K562 (cell line): Measurements from ENCODE around the gene BCL2L1. TPM values are rescaled to one million over a fixed set of nuclear protein-coding genes. Genes with fewer than 3 reads are reported as not detected.

Source experiments
- ATAC-seq: fragments of 200-7000 bp; cut with Tn5 transposase; 3 replicates; pipeline ENCODE4 v1.9.1; 2020; ENCODE audit warnings: moderate library complexity
- BruUV-seq: library from RNA; stranded (reverse); fragments of 400-500 nt; replicated peaks from 2 replicates; lab custom pipeline; 2021; lab: Mats Ljungman, UMichigan
- CTCF ChIA-PET: fragments of 300-600 bp; formaldehyde crosslinking; extraction: SDS; loops from one replicate; lab custom pipeline; 2021; ENCODE audit warnings: low intra/inter-chr PET ratio; lab: Yijun Ruan, JAX
- POLR2A ChIA-PET: fragments of 300-600, 350-650 bp; sonication (Branson Sonifier 250); formaldehyde crosslinking; extraction: SDS; loops from one replicate; lab custom pipeline; 2021; ENCODE audit warnings: antibody characterized with exemption, inconsistent platforms; lab: Yijun Ruan, JAX
- DNase-seq, 4 experiments: peaks; one replicate each; pipeline versions ENCODE4 v3.0.0 to v3.0.0-alpha.2; 2011 to 2018; ENCODE audit warnings: low spot score in 3 of 4, mixed read lengths in 3 of 4; ENCODE audit errors: extremely low read depth in 1 of 4
- FAIRE-seq: peaks from 2 replicates; lab custom pipeline; 2011; peaks lifted over from hg19 to GRCh38; lab: Jason Lieb, UNC
- H2AFZ ChIP-seq: 2 replicates; pipeline ENCODE4 v1.6.0; 2011; ENCODE audit warnings: low read depth, low read length, control low read depth, inconsistent platforms
- H3K27ac ChIP-seq: fragments of 200-600 bp; 3 replicates; pipeline ENCODE4 v1.8.0; 2011; ENCODE audit warnings: low read depth, mild to moderate bottlenecking, control low read depth, inconsistent platforms, low read length, moderate library complexity, mixed read lengths; ENCODE audit errors: extremely low read depth
- H3K27me3 ChIP-seq, 2 experiments: fragments of 300-600 bp in 1 of 2; 2 replicates in 1 of 2; 3 replicates in 1 of 2; pipeline versions ENCODE4 v1.6.0 to v1.8.0; 2011; ENCODE audit warnings: inconsistent platforms in 2 of 2, low read length in 2 of 2, mild to moderate bottlenecking in 1 of 2, mixed read lengths in 1 of 2, moderate library complexity in 1 of 2; ENCODE audit not compliant: control insufficient read depth in 2 of 2, insufficient read depth in 2 of 2
- H3K36me3 ChIP-seq: fragments of 300-600 bp; 3 replicates; pipeline ENCODE4 v1.8.0; 2011; ENCODE audit warnings: mild to moderate bottlenecking, low read length, inconsistent platforms; ENCODE audit not compliant: control insufficient read depth, insufficient read depth
- H3K4me1 ChIP-seq, 2 experiments: fragments of 200-600 bp in 1 of 2; replicated peaks in 1 of 2; 2 replicates in 1 of 2; 3 replicates in 1 of 2; pipeline versions ENCODE4 v1.5.1 to v1.8.0; 2011; ENCODE audit warnings: inconsistent platforms in 2 of 2, low read length in 2 of 2, mild to moderate bottlenecking in 1 of 2, mixed read lengths in 1 of 2, moderate library complexity in 1 of 2; ENCODE audit not compliant: control insufficient read depth in 2 of 2, insufficient read depth in 2 of 2
- H3K4me2 ChIP-seq: 2 replicates; pipeline ENCODE4 v1.6.1; 2011; ENCODE audit warnings: low read length, control low read depth, inconsistent platforms, mixed read lengths; ENCODE audit not compliant: insufficient read depth
- H3K4me3 ChIP-seq: fragments of 200-600 bp; sonication (generic), shearing (Covaris generic); 2 replicates; pipeline ENCODE4 v1.5.1; 2016; ENCODE audit warnings: control low read depth, inconsistent platforms
- H3K79me2 ChIP-seq: fragments of 200-600 bp; 3 replicates; pipeline ENCODE4 v1.8.0; 2011; ENCODE audit warnings: low read length, inconsistent platforms; ENCODE audit not compliant: control insufficient read depth, insufficient read depth
- H3K9ac ChIP-seq, 2 experiments: 2 replicates each; pipeline versions ENCODE4 v1.6.0 to v1.6.1; 2011; ENCODE audit warnings: low read depth in 2 of 2, low read length in 2 of 2, control low read depth in 1 of 2, inconsistent platforms in 1 of 2, mild to moderate bottlenecking in 1 of 2, mixed read lengths in 1 of 2; ENCODE audit not compliant: insufficient read depth in 1 of 2
- H3K9me1 ChIP-seq: one replicate; pipeline ENCODE4 v1.6.0; 2011; ENCODE audit warnings: inconsistent platforms, mild to moderate bottlenecking, low read length, moderate library complexity; ENCODE audit not compliant: control insufficient read depth, insufficient read depth
- H3K9me3 ChIP-seq: replicated peaks from 2 replicates; pipeline ENCODE4 v1.5.1; 2011; ENCODE audit warnings: low read depth, low read length, inconsistent platforms; ENCODE audit not compliant: control insufficient read depth, insufficient read depth
- H4K20me1 ChIP-seq: replicated peaks from 2 replicates; pipeline ENCODE4 v1.6.1; 2011; ENCODE audit warnings: low read length, inconsistent platforms, mixed read lengths; ENCODE audit not compliant: control insufficient read depth, insufficient read depth
- CREM ChIP-seq: IDR thresholded peaks from 2 replicates; pipeline ENCODE4 v1.6.1; 2014; ENCODE audit warnings: antibody characterized with exemption, low read depth
- HIVEP1 ChIP-seq: fragments of 250-450 bp; sonication (Bioruptor Pico); IDR thresholded peaks from 2 replicates; pipeline ENCODE4 v1.4.0; 2020; ENCODE audit warnings: mild to moderate bottlenecking
- JUNB ChIP-seq: fragments of 450-650 bp; formaldehyde crosslinking; conservative IDR thresholded peaks from 2 replicates; pipeline ENCODE4 v1.4.0; 2020; ENCODE audit warnings: mild to moderate bottlenecking
- MAFF ChIP-seq: IDR thresholded peaks from 2 replicates; pipeline ENCODE4 v1.6.1; 2012; ENCODE audit warnings: low read length, improper control_type of control experiment
- MTA1 ChIP-seq: fragments of 450-650 bp; IDR thresholded peaks from 2 replicates; pipeline ENCODE4 v1.6.1; 2017; ENCODE audit warnings: borderline replicate concordance
- RCOR1 ChIP-seq, 2 experiments: IDR thresholded peaks; 2 replicates each; pipeline ENCODE4 v1.6.1; 2012; ENCODE audit warnings: low read depth in 2 of 2, low read length in 2 of 2, borderline replicate concordance in 1 of 2, improper control_type of control experiment in 1 of 2
- WGBS: fragments of 100-300 bp; shearing (Covaris generic); methylation state at CpG from one replicate; pipeline ENCODE4 v1.1.6; 2016; ENCODE audit warnings: low coverage, mixed read lengths; ENCODE audit not compliant: insufficient coverage; ENCODE audit errors: missing lambda C conversion rate; 5-methylcytosine and 5-hydroxymethylcytosine counted together
- in situ Hi-C: fragments of 300-500 bp; cut with MboI; formaldehyde crosslinking; loops from 4 replicates; pipeline ENCODE4 v1.15.0; 2018; ENCODE audit warnings: inconsistent platforms, mixed read lengths
- intact Hi-C: fragments of 100-400 bp; cut with micrococcal nuclease; formaldehyde crosslinking; loops from 2 replicates; pipeline ENCODE4 v1.14.2; 2022
- polyA plus RNA-seq, 8 experiments: library from polyadenylated mRNA; depleted of rRNA in 4 of 8; stranded (reverse) in 5 of 8; unstranded in 3 of 8; fragments of >200 nt; fragmentation: Nextera tagmentation in 2 of 8; fragmentation: Illumina TruSeq in 1 of 8; extraction: Ambion mirVana in 2 of 8; extraction: Trizol in 1 of 8; gene quantifications; 2 replicates each; pipeline versions ENCODE4 v1.2.1 to v1.2.3, GENCODE V29; 2011 to 2014; ENCODE audit warnings: inconsistent platforms in 1 of 8, missing spikeins in 1 of 8
- total RNA-seq, 7 experiments: library from RNA; depleted of rRNA in 6 of 7; stranded (reverse); fragments of >200 nt in 6 of 7; fragmentation: Illumina TruSeq in 2 of 7; extraction: Trizol in 2 of 7; gene quantifications; 2 replicates each; pipeline versions ENCODE4 v1.2.1 to v1.2.3, GENCODE V29; 2011 to 2021; ENCODE audit warnings: low replicate concordance in 1 of 7
- TF ChIP-seq, protein P1 (sequence below): fragments of 250-450 bp; sonication (Bioruptor Pico); IDR thresholded peaks from 2 replicates; pipeline ENCODE4 v1.8.0; 2022; ENCODE audit warnings: inconsistent platforms
- TF ChIP-seq, protein P2 (sequence below): fragments of 200-600 bp; sonication (generic); IDR thresholded peaks from one replicate; pipeline ENCODE4 v1.6.1; 2012; ENCODE audit warnings: mild to moderate bottlenecking, low read depth, low read length, inconsistent platforms

BCL2L1 gene
- total and polyA plus RNA-seq, 9 of the 15 experiments (the other 6 are each of a cell fraction or from before 2014, with no cell fraction given), result 3.3 to 182 (median 120) TPM

DNA sequence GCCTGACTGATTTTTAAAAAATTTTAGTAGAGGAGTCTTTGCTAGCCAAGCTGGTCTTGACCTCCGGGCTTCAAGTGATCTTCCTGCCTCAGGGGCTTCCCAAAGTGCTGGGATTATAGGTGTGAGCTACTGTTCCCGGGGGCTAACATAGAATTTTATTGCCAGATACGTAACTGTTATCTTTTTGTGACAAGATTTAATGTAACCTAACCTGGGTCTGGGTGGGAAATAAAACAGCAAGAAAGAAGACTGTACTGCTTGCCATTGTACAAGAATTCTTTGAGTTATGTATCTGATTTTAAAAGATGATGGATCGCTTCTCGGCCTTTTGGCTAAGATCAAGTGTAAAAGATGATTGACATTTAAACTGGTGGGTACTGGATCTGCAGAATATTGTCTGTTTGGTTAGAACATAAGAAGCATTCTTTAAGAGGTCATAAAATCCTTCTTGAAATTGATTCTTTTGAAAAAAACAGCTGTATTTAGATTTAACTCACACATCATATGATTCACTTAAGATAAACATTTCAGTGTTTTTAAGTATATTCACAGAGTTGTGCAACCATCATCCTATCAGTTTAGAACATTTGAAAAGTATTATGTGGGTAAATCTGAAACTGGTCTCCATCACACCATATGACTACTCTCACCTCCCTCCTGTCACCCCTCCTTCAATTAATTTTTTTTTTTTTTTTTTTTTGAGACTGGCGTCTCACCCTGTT, 38.0 kb upstream of the BCL2L1 start:
- H3K4me1 ChIP-seq, result no peaks in the 10 kb centered on the region
- DNase-seq (no peak), FAIRE-seq (no peak), ATAC-seq (no peak)
- H4K20me1 ChIP-seq, result 0 out of 2 replicates have a peak, but pooled peaks cover 6% of the 10 kb centered on the region
- H2AFZ ChIP-seq, result no peak overlapping the region
- H3K9ac ChIP-seq, result no peak overlapping the region
- BruUV-seq, result no TSS peak
- H3K27me3 ChIP-seq, result no peaks in the 10 kb centered on the region
- CTCF ChIA-PET, result no interaction called here
- no peaks in the 10 kb centered on the region for H3K9me3 ChIP-seq
- H3K36me3 ChIP-seq, result peaks cover 85% of the 10 kb centered on the region
- H3K27ac ChIP-seq, result no peak overlapping the region
- intact Hi-C loops, result no loop called here
- 95% methylated on average over 6 of the region's 6 CpGs for WGBS
- POLR2A ChIA-PET, result interaction anchor here (1.0 to 1.4 kb wide), 3 partner anchors 9 to 13 kb away, joined by 3 to 5 read pairs (median 3); no protein-coding TSS in a partner anchor
- no peak overlapping the region for H3K4me2 ChIP-seq
- no peaks in the 10 kb centered on the region for H3K9me1 ChIP-seq
- in situ Hi-C loops, result no loop called here
- H3K4me3 ChIP-seq, result no peak overlapping the region
- peaks cover 78% of the 10 kb centered on the region for H3K79me2 ChIP-seq
- TF ChIP-seq MAFF (no peak), JUNB (no peak), RCOR1 (IDR thresholded peaks at IDR 0.05; ENCODE audit: borderline replicate concordance in 1 of 2, low read depth in 2 of 2, low read length in 2 of 2) (no peak), HIVEP1 (CRISPR knock-in tag) (no peak), MTA1 (no peak), CREM (no peak)
- TF ChIP-seq, protein P1, sequence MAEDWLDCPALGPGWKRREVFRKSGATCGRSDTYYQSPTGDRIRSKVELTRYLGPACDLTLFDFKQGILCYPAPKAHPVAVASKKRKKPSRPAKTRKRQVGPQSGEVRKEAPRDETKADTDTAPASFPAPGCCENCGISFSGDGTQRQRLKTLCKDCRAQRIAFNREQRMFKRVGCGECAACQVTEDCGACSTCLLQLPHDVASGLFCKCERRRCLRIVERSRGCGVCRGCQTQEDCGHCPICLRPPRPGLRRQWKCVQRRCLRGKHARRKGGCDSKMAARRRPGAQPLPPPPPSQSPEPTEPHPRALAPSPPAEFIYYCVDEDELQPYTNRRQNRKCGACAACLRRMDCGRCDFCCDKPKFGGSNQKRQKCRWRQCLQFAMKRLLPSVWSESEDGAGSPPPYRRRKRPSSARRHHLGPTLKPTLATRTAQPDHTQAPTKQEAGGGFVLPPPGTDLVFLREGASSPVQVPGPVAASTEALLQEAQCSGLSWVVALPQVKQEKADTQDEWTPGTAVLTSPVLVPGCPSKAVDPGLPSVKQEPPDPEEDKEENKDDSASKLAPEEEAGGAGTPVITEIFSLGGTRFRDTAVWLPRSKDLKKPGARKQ (CRISPR knock-in tag), result no peak
- TF ChIP-seq, protein P2, sequence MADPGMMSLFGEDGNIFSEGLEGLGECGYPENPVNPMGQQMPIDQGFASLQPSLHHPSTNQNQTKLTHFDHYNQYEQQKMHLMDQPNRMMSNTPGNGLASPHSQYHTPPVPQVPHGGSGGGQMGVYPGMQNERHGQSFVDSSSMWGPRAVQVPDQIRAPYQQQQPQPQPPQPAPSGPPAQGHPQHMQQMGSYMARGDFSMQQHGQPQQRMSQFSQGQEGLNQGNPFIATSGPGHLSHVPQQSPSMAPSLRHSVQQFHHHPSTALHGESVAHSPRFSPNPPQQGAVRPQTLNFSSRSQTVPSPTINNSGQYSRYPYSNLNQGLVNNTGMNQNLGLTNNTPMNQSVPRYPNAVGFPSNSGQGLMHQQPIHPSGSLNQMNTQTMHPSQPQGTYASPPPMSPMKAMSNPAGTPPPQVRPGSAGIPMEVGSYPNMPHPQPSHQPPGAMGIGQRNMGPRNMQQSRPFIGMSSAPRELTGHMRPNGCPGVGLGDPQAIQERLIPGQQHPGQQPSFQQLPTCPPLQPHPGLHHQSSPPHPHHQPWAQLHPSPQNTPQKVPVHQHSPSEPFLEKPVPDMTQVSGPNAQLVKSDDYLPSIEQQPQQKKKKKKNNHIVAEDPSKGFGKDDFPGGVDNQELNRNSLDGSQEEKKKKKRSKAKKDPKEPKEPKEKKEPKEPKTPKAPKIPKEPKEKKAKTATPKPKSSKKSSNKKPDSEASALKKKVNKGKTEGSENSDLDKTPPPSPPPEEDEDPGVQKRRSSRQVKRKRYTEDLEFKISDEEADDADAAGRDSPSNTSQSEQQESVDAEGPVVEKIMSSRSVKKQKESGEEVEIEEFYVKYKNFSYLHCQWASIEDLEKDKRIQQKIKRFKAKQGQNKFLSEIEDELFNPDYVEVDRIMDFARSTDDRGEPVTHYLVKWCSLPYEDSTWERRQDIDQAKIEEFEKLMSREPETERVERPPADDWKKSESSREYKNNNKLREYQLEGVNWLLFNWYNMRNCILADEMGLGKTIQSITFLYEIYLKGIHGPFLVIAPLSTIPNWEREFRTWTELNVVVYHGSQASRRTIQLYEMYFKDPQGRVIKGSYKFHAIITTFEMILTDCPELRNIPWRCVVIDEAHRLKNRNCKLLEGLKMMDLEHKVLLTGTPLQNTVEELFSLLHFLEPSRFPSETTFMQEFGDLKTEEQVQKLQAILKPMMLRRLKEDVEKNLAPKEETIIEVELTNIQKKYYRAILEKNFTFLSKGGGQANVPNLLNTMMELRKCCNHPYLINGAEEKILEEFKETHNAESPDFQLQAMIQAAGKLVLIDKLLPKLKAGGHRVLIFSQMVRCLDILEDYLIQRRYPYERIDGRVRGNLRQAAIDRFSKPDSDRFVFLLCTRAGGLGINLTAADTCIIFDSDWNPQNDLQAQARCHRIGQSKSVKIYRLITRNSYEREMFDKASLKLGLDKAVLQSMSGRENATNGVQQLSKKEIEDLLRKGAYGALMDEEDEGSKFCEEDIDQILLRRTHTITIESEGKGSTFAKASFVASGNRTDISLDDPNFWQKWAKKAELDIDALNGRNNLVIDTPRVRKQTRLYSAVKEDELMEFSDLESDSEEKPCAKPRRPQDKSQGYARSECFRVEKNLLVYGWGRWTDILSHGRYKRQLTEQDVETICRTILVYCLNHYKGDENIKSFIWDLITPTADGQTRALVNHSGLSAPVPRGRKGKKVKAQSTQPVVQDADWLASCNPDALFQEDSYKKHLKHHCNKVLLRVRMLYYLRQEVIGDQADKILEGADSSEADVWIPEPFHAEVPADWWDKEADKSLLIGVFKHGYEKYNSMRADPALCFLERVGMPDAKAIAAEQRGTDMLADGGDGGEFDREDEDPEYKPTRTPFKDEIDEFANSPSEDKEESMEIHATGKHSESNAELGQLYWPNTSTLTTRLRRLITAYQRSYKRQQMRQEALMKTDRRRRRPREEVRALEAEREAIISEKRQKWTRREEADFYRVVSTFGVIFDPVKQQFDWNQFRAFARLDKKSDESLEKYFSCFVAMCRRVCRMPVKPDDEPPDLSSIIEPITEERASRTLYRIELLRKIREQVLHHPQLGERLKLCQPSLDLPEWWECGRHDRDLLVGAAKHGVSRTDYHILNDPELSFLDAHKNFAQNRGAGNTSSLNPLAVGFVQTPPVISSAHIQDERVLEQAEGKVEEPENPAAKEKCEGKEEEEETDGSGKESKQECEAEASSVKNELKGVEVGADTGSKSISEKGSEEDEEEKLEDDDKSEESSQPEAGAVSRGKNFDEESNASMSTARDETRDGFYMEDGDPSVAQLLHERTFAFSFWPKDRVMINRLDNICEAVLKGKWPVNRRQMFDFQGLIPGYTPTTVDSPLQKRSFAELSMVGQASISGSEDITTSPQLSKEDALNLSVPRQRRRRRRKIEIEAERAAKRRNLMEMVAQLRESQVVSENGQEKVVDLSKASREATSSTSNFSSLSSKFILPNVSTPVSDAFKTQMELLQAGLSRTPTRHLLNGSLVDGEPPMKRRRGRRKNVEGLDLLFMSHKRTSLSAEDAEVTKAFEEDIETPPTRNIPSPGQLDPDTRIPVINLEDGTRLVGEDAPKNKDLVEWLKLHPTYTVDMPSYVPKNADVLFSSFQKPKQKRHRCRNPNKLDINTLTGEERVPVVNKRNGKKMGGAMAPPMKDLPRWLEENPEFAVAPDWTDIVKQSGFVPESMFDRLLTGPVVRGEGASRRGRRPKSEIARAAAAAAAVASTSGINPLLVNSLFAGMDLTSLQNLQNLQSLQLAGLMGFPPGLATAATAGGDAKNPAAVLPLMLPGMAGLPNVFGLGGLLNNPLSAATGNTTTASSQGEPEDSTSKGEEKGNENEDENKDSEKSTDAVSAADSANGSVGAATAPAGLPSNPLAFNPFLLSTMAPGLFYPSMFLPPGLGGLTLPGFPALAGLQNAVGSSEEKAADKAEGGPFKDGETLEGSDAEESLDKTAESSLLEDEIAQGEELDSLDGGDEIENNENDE, result no peak
